NK-92 treated with Interleukin-12 subunit alpha and Interleukin-12 subunit beta, amount 100 ng/mL, for 24 hours (cell line): ENCODE measurements around the gene BCL11A.

ENCODE experiments used
- DNase-seq: peaks from one replicate; lab custom pipeline; 2025; lab: John Stamatoyannopoulos, UW

Gene BCL11A

DNA sequence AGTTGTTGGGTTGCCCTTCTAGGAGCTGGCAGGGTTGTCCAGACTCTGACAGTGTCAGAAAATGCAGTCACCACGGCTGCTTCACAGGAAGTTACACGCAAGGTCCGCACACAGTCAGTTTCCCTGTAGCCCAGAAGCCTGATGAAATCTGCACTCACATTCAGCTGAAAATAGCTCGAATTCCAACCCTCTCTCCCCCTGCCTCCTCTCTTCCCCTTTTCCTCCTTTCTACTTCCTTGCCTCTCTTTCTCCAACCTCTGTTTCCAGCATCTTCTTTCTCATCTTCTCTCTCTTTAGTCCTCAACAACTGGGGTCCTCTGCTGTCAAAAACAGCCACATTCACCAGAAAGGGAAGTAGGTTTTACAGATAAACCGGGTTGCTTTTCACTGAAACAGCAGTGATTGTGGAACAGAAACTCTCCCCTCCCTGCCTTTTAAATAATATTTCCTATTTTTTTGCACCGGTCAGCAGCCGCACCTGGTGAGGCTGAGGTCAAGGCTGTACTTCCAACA is 69.3 kb downstream of the BCL11A start:
- DNase-seq: no peak

DNA sequence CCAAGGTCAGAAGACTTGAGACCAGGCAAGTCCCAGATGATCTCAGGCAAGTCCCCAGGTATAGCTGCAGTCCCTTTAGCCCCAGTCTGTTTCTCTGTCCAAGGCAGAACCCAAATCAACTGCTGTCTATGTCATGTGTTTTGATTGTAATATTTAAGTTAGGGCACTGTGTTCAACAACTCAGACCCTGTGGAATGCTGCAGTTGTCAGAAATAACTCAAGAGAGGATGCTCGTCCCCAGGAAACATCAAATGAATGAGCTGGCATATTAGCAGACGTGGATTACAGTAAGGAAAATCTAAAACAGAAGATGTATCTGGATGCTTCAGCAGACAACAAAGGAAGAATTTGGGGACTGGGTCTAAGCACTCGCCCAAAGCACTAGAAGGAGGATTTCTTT is 70.1 kb downstream of the BCL11A start:
- DNase-seq: no peak

DNA sequence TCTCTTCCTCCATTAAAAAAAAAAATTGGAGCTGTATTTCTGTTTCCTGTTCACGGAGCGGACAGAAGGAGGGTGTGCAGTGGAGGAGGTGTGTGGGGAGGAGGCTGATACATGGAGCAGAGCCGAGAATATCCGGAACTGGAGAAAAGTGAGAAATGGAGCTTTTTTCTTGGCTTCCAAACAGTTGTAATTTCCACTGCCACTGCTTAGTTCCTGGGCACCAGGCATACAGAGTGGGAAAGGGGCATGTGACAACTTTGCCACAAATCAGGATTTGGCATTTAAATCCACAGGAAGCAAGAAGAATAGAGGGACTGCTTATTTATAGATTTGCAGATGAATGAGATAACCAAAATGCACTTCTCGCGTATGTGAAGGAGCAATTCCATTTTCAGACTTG is 71.2 kb downstream of the BCL11A start:
- no peak for DNase-seq

DNA sequence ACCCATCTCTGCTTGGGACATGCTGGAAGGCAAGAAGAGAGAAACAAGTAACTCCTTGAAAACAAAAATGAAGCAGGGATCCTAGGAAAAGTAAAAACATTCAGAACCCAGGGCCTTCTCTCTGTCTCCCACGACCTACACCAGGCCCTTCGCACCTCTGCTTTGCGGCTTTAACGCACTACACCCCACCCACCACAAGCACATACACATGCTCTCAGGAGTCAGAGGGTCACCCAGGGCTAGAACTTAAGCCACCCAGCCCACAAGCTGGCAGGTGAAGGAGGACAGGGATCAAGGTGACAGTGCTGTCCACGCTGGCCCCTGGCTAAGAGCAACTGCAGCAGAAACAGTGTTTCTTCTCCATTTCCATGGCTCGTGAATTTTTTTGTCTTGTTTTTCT is 72.2 kb downstream of the BCL11A start:
- no peak for DNase-seq

DNA sequence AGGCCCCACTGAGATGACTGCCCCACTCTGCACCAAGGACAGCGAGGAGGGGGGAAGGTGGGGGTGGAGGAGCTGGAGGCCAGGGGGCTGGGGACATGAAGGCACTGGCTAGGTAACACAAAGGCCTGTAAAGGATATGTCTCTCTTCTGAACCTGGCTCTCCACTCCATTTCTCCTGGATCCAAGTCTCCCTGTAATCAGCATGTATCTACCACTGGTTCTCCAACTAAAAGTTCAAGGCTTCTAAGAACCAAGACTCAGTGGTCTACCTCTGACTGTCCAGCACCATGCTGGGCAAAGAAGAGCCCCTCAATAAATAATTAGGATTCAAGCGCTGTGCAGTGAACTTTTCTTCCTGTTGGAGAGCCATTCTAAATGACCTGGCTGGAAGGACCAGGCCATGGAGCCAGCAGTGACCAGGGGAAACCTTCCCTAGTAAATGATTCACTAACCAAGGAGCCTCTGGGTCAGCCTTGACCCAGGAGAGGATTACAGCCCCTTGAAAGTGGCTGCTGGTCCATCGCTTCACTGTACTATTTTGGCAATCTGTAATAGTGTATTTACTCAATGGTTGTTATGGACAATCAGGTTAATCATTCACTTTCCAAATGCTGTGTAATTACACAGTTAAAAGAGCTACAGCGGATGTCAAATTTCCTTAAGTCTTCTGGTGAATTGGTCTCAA is 73.2 kb downstream of the BCL11A start:
- DNase-seq: no peak

DNA sequence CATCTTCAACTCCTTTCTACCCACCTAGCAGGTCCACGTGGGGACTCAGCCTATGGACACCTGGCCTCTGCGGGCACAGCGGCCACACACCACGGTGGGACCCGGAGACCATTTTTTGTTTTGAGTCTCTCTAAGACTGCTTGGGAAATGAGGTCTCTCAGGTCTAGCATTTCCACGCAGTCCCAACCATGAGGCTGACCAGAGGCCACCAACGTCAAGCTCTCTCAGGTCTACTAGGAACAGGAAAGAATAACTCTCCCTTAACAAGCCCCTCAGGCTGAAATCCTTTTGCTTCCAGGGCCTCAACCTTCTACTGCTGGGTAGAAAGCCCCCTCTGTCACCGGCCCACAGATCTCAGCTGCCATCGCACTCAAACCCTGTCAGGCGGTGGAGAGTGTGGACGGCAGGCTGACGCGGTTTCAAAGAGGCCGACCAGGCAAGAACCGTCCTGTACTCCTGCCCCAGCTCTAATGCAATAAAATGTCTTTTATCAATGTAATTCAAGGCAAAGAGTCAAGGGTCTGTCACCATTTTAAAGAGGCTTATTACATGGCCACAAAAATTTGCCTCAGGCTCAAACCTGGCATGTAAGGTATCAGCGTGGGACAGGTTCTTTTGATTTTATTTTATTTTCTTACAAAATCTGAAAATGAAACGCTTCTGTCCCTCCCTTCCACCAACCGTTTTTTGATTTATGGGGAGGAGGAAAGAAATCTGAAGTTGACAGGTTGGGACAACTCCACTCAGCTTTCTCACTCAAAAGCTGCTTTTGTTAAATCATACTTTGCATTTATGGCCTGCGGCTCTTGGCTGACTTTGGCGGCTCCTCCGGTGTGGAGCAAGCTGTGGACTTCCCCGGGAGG is 74.0 kb downstream of the BCL11A start:
- DNase-seq: no peak

DNA sequence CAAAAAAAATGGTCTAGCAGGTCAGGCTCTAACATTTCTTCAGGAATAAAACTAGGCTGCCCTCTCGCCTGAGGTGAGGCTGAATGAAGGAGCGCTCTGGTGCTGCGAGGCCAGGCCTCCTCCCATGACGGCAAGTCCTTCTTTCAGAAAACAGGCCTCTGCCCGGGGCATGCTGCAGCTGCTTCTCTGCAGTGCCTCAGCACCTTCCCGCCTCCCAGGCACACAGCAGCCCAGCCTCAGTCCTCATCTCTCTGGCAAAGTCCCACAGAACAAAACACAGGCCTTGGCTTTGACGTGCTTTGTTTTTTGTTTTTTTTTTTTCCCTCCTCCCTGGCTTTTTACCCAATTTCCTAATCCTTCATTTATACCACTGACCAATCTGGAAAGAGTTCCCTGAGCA is 74.8 kb downstream of the BCL11A start:
- DNase-seq: no peak

DNA sequence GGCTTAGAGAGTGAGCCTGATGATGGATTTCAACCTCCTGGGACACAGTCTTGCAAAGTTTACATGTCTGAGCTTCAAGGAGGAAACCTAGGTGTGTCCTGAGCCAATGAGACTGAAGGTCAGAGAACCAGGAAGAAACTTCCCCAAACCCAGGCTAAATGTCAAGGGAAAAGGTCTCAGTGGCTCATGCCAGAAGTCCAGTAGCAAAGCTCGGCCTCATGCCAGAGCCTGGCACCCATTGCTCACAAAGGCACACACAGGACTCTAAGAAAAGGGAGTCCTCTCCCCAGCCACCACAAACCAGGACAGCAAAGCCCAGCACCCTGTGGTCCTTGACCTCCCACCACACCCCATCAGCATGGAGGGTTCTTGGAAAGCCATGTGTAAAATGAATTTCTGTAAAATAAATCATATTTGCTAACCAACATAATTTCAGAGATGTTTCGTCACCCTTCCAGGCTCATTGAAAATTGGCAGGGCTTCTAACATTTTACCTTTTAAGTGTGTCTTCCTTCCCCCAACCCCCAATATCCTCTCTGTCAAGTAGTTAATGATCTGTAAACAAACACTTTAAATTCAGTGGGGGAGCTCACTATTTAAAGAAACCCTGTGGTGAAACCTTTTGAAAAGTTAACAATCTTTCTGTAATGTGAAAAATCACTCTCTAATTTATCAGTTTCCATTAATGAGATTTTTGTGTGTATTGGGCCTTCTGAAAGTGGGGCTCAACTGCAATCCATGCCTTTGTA is 77.1 kb downstream of the BCL11A start:
- no peak for DNase-seq

DNA sequence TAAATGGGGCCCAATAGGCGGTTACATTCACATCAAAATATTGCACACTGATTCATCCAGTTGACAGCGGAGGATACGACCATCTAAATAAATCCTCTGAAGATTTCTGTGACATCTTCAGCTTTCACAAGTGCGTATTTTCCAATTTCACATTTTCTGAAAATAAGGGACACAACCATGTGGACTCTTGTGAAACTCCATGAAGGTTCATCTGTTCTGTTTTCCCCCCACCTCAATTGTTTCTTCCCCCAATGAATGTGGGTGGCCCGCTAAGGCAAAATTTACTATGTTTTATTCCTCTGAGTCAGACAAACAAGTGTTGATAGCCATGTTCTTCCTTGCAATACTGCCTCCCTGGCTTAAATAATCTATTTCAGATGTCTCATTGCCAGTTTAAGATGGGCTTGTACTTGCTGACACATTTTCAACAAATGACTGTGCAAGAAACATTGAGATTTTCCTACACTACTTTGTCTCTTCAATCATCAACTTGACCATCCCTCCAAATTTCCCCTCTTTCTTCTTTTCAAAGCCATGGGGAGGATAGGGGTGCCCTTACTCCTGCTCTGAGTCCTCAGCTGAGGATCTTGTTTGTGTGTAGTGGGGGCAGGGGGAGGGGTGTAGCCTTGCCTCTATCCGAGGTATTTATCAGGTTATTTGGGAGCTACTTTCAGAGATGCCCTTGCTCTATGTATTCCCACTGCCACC is 78.2 kb downstream of the BCL11A start:
- no peak for DNase-seq

DNA sequence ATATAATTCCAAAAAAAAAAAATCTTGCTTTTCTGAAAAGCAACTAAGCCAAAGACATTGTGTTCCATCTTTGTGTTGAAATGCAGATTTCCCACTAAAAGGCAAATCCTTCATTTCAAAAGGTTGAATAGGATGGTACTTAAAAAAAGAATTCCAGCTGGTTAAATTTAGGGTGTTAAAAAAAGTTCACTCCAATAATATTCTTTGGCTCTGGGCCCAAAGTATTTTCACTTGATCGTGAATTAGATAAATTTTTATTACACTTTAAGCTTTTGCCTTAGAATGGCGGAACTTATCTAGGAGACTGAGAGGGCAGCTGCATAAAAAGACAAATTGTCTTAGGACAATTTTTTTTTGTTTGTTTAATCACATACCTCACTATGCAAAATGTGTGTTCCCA is 79.2 kb downstream of the BCL11A start:
- no peak for DNase-seq

DNA sequence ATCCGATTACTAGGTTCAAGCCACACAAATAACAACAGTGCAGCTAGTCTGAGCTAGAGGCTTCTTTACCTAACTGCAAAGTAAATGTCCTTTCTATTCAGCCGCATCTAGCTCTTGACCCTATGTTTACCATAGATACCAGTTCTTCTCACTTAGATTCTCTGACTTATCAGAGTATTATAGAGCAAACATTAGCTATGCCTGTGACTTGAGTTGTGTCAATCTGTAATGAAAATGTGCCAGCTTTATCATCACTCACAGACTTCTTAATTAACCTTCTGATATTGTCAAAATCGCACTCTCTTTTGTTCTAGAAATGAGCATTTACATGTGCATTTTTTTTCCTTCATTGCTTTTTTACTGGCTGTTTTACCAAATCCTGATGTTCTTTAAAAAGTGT is 79.9 kb downstream of the BCL11A start:
- no peak for DNase-seq

DNA sequence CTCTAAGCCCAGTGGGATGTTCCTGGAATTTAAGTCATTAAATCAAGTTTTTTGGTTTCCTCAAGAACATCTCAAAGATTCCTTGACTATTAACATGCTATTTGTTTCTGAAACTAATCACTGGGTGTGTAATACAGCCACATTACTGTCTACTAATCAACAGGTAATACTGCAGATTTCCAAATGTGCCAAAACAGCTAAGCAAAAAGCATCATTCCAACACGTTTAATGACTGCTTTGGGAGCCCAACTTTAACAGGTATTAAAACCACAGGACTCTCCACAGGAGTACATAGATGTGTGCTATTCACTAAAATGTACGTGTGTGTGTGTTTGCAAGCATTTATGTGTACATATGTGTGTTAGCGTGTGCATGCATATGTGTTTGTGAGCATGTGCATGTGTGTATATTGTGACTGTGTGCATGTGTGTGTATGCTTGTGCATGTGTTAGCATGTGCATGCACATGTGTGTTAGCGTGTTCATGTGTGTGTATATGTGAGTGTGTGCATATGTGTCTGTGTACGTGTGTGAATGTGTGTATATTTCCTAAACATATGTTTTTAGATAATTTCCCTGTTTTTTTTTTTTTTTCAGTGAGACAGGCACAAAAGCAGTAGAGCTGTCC is 80.7 kb downstream of the BCL11A start:
- no peak for DNase-seq

DNA sequence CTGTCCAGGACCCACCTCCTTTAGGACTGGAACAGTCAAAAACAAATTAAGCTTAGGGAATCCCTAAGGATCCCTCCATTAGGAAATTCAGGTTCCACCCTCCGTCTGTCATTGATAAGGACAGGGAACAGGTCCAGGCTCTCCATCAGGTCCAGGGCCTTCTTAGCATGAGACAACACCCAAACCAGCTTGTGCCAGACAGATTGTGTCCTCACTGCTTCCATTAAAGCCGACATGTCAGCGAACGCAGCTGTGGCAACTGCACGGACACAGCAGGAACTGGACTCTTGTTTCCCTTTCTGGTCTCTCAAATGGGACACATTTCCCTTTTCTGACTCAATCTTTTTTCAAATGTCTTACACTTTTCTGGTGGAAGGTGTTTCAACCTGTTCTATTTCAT is 81.4 kb downstream of the BCL11A start:
- DNase-seq: no peak

DNA sequence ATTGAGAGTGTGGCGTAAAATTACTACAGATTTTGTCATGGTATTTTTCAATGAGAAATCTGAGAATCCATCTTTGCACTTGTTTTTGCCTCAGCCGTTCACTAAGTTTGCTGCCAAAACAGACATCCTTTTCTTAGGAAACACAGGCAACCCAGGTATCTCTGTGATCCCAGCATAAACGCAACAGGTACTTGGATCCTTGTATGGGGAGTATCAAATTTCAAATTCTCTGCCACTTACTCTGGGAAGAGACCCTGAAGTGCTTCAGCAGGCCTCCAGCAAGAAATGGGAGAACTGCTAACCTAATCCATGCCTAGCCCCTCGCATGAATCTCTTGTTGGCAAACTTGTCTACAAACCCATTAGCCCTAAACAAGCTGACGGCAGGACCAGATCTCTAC is 83.1 kb downstream of the BCL11A start:
- DNase-seq: no peak

DNA sequence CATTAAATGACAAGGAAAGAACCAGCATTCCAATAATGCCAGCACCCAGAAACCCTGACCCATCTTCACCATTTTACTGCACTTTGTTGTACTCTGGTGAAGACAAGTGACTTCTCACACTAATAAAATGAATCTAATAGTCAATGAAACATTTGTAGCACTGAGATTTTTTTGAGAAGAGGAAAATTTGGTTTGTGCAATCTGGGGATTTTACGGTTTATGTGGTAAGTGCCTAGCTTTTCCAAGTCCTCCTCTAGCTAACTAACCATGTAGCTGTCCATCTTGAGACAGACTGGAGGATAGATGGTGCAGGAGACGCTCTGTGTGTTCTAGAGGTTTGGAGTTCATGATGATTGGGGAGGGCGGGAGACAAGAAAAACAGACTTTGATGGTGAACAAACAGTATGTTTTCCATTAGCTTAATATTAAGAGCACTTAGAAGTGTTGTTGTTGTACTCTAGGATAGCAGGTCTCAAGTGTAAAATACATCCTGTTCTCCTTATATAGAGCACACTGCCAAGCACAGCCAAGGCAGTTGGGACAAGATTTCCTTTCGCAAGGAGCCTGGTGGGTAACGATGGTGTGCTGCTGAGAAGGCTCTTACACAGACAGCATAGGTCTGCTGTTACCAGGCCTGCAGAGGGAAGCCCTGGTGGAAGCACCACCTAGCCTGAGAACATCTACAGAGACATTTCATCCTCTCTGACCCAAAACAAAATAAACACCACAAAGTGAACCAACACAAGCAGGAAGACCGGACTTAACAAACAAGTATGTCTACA is 83.7 kb downstream of the BCL11A start:
- no peak for DNase-seq

DNA sequence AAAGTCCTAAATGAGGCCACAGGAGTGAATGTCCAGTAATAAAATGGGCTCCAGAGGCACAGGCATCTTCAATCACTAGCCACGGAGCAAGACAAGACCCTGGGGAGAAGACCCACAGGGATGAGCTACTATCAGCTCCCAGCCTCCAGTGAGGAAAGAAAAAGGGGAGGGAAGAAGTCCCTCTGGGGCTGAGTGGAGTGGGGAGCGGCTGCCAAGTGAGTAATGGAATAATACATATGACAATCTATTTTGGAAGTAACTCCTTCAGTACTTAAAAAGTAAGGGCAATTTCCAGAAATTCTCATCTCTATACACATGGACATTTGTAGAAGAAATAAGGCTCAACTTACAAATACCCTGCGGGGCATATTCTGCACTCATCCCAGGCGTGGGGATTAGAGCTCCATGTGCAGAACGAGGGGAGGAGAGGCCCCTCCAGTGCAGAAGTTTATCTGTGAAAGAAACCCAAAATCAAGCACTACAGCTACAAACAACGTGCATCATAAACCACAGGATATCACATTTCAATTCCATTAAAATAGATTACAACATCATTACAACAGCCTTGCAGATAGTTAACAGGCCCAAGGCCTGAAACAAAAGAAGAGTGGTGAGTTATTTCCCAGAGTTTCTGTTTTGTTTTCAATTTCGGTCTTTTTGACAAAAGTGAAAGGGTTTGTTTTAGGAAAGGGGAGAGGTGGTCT is 84.9 kb downstream of the BCL11A start:
- no peak for DNase-seq

DNA sequence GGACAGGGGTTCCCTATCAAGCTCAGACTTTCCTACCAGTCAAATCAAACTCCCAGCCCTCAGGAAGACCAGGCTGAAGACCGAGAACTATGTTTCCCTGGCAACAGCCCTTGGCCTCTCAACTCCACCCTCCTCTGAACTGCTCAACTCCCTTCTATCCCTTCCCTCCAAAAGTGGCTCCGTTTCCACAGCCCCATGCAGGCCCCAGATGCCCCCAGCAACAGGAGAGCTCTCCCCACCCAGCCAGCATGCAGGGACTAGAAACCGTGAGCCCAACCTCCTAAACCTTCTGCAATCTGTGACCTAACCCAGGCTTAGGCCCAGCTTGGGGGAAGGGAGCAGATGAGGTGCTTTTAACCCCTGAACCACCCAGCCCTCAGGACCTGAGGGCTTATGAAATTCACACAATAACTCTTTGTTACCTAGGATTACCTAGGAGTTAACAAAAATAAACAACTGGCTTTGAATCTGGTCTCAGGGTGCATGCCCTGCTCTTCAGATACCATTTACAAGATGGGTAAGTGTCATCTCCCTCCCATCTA is 87.2 kb downstream of the BCL11A start:
- DNase-seq: no peak

DNA sequence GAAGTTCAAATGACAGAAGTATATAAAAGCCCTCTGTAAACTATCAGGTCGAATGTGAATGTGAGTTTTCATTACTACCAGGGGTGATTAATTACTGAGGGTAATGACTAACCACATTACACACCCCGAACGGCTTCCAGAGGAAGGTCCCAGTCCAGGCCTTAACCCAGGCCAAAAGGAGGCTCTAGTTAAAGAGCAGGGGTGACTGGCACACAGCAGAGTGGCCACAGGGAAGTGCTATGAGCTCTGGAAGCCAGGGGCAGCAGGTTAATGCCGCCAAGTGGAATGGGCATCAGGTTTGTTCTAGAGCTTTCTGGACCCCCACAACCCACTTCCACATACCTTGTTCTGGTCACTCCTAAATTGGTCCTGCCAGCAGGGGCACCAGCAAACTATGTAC is 87.7 kb downstream of the BCL11A start:
- no peak for DNase-seq

DNA sequence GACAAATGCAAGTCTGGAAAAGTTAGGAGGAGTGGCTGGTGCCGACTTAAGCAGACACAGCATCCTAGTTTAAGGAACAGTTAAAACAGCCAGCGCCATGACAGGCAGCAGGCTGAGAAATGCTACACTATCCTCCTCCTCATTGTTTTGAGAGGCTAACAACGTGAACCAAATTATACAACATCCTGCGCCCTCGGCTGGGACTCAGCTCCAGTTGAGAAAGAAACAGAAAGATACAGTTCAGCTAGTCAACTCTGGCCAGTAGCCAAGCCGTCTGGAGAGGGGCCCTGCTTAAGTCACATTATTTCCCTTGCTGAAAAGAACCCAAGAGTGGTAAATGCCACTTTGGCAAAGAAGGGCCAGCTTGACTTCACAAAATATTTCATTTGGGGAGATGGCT is 90.2 kb downstream of the BCL11A start:
- DNase-seq: no peak
